ENCODE data around the gene PAEP.
"Not testable (repeated sequence)": the region's sequence is repeated elsewhere in the genome, so short reads cannot be mapped to it uniquely, and the experiment has no call there.

The PAEP gene

DNA sequence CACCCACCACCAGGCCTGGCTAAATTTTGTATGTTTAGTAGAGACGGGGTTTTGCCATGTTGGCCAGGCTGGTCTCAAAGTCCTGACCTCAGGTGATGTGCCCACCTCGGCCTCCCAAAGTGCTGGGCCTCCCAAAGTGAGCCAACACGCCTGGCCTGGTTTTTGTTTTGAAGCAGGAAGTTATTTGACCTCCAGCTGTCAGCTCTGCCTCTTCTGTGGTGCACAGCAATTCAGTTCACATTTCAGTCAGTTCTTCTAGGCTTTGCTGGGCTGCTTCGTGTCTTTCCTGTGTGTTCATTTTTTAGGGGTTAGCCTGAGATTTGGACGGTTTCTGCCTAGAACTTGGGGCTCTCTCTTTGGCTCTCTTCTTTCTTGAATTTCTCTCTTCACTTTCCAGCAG, 31.4 kb upstream of the PAEP start:
- H3K4me1 ChIP-seq, result no peaks in the 10 kb centered on the region
- H3K27me3 ChIP-seq, result peaks cover 0 to 51% of the 10 kb centered on the region in 2 donors
- peaks cover 0 to 5% (median 3%) of the 10 kb centered on the region in 3 donors for H3K9me3 ChIP-seq
- intact Hi-C loops (cut with DNase I; ENCODE audit: low total_unique reads), result no loop called here
- TF ChIP-seq, protein P1, sequence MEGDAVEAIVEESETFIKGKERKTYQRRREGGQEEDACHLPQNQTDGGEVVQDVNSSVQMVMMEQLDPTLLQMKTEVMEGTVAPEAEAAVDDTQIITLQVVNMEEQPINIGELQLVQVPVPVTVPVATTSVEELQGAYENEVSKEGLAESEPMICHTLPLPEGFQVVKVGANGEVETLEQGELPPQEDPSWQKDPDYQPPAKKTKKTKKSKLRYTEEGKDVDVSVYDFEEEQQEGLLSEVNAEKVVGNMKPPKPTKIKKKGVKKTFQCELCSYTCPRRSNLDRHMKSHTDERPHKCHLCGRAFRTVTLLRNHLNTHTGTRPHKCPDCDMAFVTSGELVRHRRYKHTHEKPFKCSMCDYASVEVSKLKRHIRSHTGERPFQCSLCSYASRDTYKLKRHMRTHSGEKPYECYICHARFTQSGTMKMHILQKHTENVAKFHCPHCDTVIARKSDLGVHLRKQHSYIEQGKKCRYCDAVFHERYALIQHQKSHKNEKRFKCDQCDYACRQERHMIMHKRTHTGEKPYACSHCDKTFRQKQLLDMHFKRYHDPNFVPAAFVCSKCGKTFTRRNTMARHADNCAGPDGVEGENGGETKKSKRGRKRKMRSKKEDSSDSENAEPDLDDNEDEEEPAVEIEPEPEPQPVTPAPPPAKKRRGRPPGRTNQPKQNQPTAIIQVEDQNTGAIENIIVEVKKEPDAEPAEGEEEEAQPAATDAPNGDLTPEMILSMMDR (IDR thresholded peaks at IDR 0.05), result no peak
- no peak overlapping the region for H3K27ac ChIP-seq
- no peak overlapping the region for H3K4me3 ChIP-seq
- H3K36me3 ChIP-seq, result no peaks in the 10 kb centered on the region
- peak in 1 of 2 donors; percentile 55 for DNase-seq

DNA sequence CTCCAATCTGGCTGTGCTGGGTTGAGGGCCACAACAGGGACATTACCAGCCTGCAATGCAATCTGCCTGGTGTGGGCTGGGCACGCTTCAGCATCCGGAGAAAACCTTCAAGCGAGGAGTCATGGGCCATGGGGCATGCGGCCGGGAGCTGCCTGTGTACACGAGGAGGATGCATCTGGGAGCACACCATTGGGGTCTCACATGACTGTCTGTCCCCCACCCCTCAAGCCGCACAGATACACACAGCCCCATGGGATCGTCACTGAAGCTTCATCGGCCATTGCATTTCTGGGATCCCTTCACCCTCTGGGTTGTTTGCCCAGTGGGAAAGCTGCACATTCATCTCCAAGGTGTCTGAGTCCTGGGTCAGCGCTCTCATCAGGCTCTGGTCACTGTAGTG, 30.5 kb upstream of the PAEP start:
- no peak overlapping the region for H3K27ac ChIP-seq
- peak in 1 of 2 donors; percentile 38 for DNase-seq
- no peak overlapping the region for H3K4me3 ChIP-seq
- peaks cover 0 to 42% of the 10 kb centered on the region in 2 donors for H3K27me3 ChIP-seq
- TF ChIP-seq, protein P1 (IDR thresholded peaks at IDR 0.05), result no peak
- intact Hi-C loops (cut with DNase I; ENCODE audit: low total_unique reads), result no loop called here
- H3K9me3 ChIP-seq, result peaks cover 0 to 5% (median 3%) of the 10 kb centered on the region in 3 donors
- no peaks in the 10 kb centered on the region for H3K36me3 ChIP-seq
- H3K4me1 ChIP-seq, result no peaks in the 10 kb centered on the region

DNA sequence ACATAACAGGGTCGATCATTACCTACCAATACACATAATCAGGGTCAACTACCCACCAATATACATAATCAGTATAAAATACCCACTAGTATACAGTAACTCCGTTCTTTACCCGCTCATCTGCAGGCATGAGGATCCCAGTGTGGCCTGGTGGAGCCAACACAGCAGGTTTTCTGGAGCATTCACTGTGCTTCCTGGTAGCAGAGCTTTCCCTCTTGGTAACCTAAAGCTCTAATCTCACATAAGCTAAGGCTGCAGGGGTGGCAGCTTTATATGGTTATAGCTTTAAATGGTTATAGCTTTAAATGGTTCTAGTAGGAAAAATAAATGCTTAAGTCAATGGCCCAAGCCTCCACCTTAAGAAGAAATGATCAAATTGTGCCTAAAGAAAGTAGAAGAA, 28.4 kb upstream of the PAEP start:
- Histone ChIP-seq H3K36me3 (no peaks in the 10 kb centered on the region), H3K27ac (no peak overlapping the region), H3K4me3 (no peak overlapping the region), H3K9me3 (peaks cover 0 to 5% (median 3%) of the 10 kb centered on the region in 3 donors), H3K4me1 (no peaks in the 10 kb centered on the region), H3K27me3 (peaks cover 0 to 33% of the 10 kb centered on the region in 2 donors)
- DNase-seq, result peak in 1 of 2 donors; percentile 9
- intact Hi-C loops (cut with DNase I; ENCODE audit: low total_unique reads), result no loop called here
- TF ChIP-seq, protein P1 (IDR thresholded peaks at IDR 0.05), result no peak

DNA sequence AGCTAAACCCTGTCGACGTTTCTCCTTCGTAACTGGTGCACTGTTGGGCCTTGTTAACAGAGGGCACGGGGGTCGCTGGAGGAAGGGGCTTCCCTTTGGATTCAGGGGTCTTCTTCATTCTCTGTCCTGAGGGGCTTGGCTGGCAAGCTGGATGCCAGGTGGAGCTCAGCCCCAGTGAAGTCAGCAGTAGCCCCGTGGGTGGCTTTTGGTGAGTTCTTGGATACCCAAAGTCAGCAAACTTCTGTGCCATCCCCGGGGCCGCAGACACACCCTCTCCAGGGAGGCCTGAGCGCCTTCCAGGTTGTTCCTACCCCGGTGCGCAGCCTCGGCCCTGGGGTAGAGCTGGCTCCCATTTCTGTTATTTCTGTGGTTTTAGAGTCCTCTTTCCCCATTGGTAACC, 27.9 kb upstream of the PAEP start:
- Histone ChIP-seq H3K4me1 (no peaks in the 10 kb centered on the region), H3K27me3 (peaks cover 0 to 33% of the 10 kb centered on the region in 2 donors), H3K4me3 (no peak overlapping the region), H3K27ac (no peak overlapping the region), H3K36me3 (no peaks in the 10 kb centered on the region), H3K9me3 (peaks cover 0 to 5% (median 3%) of the 10 kb centered on the region in 3 donors)
- intact Hi-C loops (cut with DNase I; ENCODE audit: low total_unique reads), result no loop called here
- TF ChIP-seq, protein P1 (IDR thresholded peaks at IDR 0.05), result no peak
- peak in 1 of 2 donors; percentile 39 for DNase-seq

DNA sequence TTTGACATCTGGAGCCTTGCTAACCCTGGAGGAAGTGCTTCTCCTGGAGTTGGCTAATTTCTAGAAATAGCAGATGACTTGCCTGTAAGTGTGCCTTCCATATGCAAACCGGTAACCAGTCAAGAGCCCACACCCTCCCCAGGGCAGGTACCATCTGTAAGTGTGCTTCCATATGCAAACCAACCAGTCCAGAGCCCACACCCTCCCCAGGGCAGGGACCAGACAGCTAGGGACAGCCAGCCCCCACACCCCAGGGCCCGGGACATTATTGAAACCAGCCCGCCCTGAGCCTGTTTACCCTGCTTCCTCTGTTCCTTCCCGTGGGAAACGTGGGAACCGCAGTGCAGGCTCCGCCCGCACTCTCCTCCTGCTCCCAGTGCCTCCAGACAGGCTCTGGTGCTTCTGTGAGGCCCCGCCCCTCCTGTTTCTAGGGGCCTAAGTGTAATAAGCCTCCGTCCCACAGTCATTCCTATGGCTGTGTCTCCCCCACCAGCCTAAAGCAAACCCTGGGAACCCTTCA, 27.3 kb upstream of the PAEP start:
- H3K9me3 ChIP-seq; H3K4me3 ChIP-seq; H3K36me3 ChIP-seq; H3K27ac ChIP-seq; H3K4me1 ChIP-seq; intact Hi-C loops (cut with DNase I; ENCODE audit: low total_unique reads): not testable (repeated sequence)
- peaks cover 0 to 34% of the 10 kb centered on the region in 2 donors for H3K27me3 ChIP-seq
- peak in 1 of 2 donors; percentile 5 for DNase-seq

DNA sequence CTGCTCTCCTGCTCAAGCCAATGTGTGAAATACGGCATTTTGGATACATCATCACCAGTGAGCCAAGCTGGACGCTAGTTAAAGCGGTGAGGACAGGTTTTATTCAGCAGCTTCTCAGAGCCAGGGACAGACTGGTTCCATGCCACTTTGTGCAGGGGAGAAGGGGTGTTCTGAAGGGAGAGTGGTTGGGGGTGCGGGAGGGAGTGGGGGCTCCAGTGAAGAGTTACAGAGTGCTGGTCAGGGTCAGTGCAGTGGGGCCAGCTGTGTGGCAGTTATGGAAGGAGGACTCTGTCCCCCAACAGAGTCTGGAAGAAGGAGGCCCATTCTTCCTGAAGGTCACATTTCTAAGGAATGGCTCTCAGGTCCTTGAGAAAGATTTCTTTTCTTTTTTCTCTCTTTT, 26.7 kb upstream of the PAEP start:
- H3K4me1 ChIP-seq; intact Hi-C loops (cut with DNase I; ENCODE audit: low total_unique reads); H3K4me3 ChIP-seq; H3K36me3 ChIP-seq; H3K9me3 ChIP-seq; H3K27ac ChIP-seq: not testable (repeated sequence)
- H3K27me3 ChIP-seq, result peaks cover 0 to 40% of the 10 kb centered on the region in 2 donors
- peak in 1 of 2 donors; percentile 54 for DNase-seq

DNA sequence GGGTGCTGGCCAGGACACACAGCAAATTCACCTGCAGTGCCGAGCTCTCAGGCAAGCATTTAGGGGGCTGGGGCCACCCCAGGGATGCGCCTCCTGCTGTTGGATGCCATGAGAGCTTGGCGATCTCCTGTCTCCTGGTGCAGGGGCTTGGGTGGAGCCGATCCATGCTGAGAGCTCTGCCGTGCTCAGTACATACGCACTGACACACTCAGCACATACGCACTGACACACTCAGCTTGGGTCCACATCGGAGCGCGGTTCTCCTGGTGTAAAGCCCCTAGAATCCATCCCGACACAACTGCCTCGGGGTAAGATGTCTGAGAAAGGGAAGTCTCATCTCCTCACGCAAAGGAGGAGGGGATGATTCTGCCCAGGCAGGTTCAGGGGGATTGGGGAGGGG, 25.9 kb upstream of the PAEP start:
- H3K4me1 ChIP-seq; intact Hi-C loops (cut with DNase I; ENCODE audit: low total_unique reads); H3K4me3 ChIP-seq; H3K27ac ChIP-seq; H3K9me3 ChIP-seq; H3K36me3 ChIP-seq: not testable (repeated sequence)
- peak in 1 of 2 donors; percentile 42 for DNase-seq
- H3K27me3 ChIP-seq, result peaks cover 0 to 39% of the 10 kb centered on the region in 2 donors

All from tibial artery (tissue), 4 donors.